GM12878 (cell line): ENCODE data around the gene LSMEM2. TPM values are rescaled to one million over a fixed set of nuclear protein-coding genes. Genes with fewer than 3 reads are reported as not detected.

Experiments used
- BCL3 ChIP-seq: IDR thresholded peaks from 2 replicates; pipeline ENCODE4 v1.6.1; 2011; ENCODE audit warnings: borderline replicate concordance, low read depth, mild to moderate bottlenecking, moderate library complexity, low read length; ENCODE audit not compliant: insufficient read depth, poor library complexity, severe bottlenecking
- ELK1 ChIP-seq: IDR thresholded peaks from 2 replicates; pipeline ENCODE4 v1.6.1; 2012; ENCODE audit warnings: low read depth, low read length, improper control_type of control experiment
- HDGF ChIP-seq: fragments of 450-650 bp; IDR thresholded peaks from 2 replicates; pipeline ENCODE4 v1.6.1; 2016; ENCODE audit warnings: antibody characterized with exemption
- IKZF1 ChIP-seq: fragments of 450-650 bp; conservative IDR thresholded peaks from 2 replicates; pipeline ENCODE4 v1.6.1; 2017; ENCODE audit warnings: antibody characterized with exemption, mild to moderate bottlenecking
- IRF4 ChIP-seq: IDR thresholded peaks from 2 replicates; pipeline ENCODE4 v1.6.1; 2011; ENCODE audit warnings: low read depth, low read length
- MLLT1 ChIP-seq: fragments of 450-650 bp; IDR thresholded peaks from 2 replicates; pipeline ENCODE4 v1.6.1; 2016; ENCODE audit warnings: mild to moderate bottlenecking
- POLR2A ChIP-seq: IDR thresholded peaks from 2 replicates; pipeline ENCODE4 v1.6.1; 2011; ENCODE audit warnings: low read depth, mild to moderate bottlenecking, low read length
- SMAD1 ChIP-seq: fragments of 450-650 bp; IDR thresholded peaks from 2 replicates; pipeline ENCODE4 v1.6.1; 2018; ENCODE audit warnings: mild to moderate bottlenecking, low read depth; ENCODE audit not compliant: partially characterized antibody
- SMAD5 ChIP-seq: IDR thresholded peaks from 2 replicates; pipeline ENCODE4 v1.6.1; 2016; ENCODE audit warnings: antibody characterized with exemption, low read depth
- SMARCA5 ChIP-seq: fragments of 450-650 bp; IDR thresholded peaks from 2 replicates; pipeline ENCODE4 v1.6.1; 2017; ENCODE audit warnings: mild to moderate bottlenecking
- SP1 ChIP-seq: IDR thresholded peaks from one replicate; pipeline ENCODE4 v1.6.1; 2011; ENCODE audit warnings: low read depth, low read length
- STAT1 ChIP-seq: fragments of 450-650 bp; conservative IDR thresholded peaks from 2 replicates; pipeline ENCODE4 v1.6.1; 2014; ENCODE audit warnings: antibody characterized with exemption, mild to moderate bottlenecking
- SUZ12 ChIP-seq: fragments of 200-600 bp; sonication (generic); IDR thresholded peaks from one replicate; pipeline ENCODE4 v1.6.1; 2018; ENCODE audit warnings: antibody characterized with exemption, mild to moderate bottlenecking; ENCODE audit not compliant: unreplicated experiment
- TAF1 ChIP-seq: IDR thresholded peaks from 2 replicates; pipeline ENCODE4 v1.6.1; 2011; ENCODE audit warnings: mild to moderate bottlenecking, low read depth, low read length, borderline replicate concordance
- TBL1XR1 ChIP-seq: IDR thresholded peaks from 2 replicates; pipeline ENCODE4 v1.6.1; 2012; ENCODE audit warnings: low read depth, low read length, improper control_type of control experiment
- ZBTB11 ChIP-seq: fragments of 450-650 bp; formaldehyde crosslinking; IDR thresholded peaks from 2 replicates; pipeline ENCODE4 v1.5.0; 2022; ENCODE audit warnings: mild to moderate bottlenecking, missing genetic modification characterization
- ZNF207 ChIP-seq: fragments of 450-650 bp; IDR thresholded peaks from 2 replicates; pipeline ENCODE4 v1.6.1; 2014; ENCODE audit warnings: antibody characterized with exemption, mild to moderate bottlenecking, borderline replicate concordance
- ZNF592 ChIP-seq: fragments of 450-650 bp; IDR thresholded peaks from 2 replicates; pipeline ENCODE4 v1.6.1; 2017; ENCODE audit warnings: mild to moderate bottlenecking, moderate library complexity
- polyA plus RNA-seq, 11 experiments: library from polyadenylated mRNA; depleted of rRNA in 4 of 11; unstranded in 6 of 11; stranded (reverse) in 5 of 11; fragments of >200 nt; fragmentation: Nextera tagmentation in 4 of 11; fragmentation: Illumina TruSeq in 1 of 11; extraction: Ambion mirVana in 4 of 11; extraction: Trizol in 1 of 11; gene quantifications; 1 replicate in 1 of 11; 2 replicates in 10 of 11; pipeline versions ENCODE4 v1.2.1 to v1.2.3, GENCODE V29; 2011 to 2016; ENCODE audit warnings: inconsistent platforms in 2 of 11, missing spikeins in 2 of 11, low read depth in 1 of 11
- total RNA-seq, 4 experiments: library from RNA; depleted of rRNA in 3 of 4; stranded (reverse); fragments of >200 nt in 3 of 4; fragmentation: Illumina TruSeq in 1 of 4; extraction: Trizol in 1 of 4; gene quantifications; 2 replicates each; pipeline versions ENCODE4 v1.2.1 to v1.2.3, GENCODE V29; 2013 to 2021

The LSMEM2 gene
- total and polyA plus RNA-seq, 10 of the 15 experiments (the other 5 are each of a cell fraction or from before 2014, with no cell fraction given): 0.17 TPM; not detected in 9

GRCh38 chr3:50237754-50238548 lies 40.9 kb upstream of the LSMEM2 start (continued):
- no peak for TF ChIP-seq ZNF592
- TF ChIP-seq ZNF207: no peak
- TF ChIP-seq TBL1XR1: no peak
- peak; percentile 67; the same call in 1 of the 2 replicates for TF ChIP-seq HDGF
- TF ChIP-seq SMAD5: peak; percentile 52; the same call in 1 of the 2 replicates
- peak; percentile 20; the same call in 1 of the 2 replicates for TF ChIP-seq SMARCA5
- TF ChIP-seq ELK1: peak; percentile 87
- peak; percentile 73; the same call in 1 of the 2 replicates for TF ChIP-seq TAF1
- TF ChIP-seq BCL3: peak; percentile 47
- TF ChIP-seq STAT1: no peak
- no peak for TF ChIP-seq SMAD1
- TF ChIP-seq POLR2A: peak; percentile 86
- TF ChIP-seq IKZF1: peak; percentile 70
- TF ChIP-seq IRF4: no peak
- TF ChIP-seq ZBTB11: no peak
- TF ChIP-seq SP1: peak; percentile 43
- no peak for TF ChIP-seq SUZ12
- TF ChIP-seq MLLT1: peak; percentile 66; the same call in 1 of the 2 replicates
